DMS153 (cell line): ENCODE data around the gene LARP4.
A peak's percentile ranks its signal among the peaks of the same experiment; 100 is the strongest.
"Not testable (repeated sequence)": the region's sequence is repeated elsewhere in the genome, so short reads cannot be mapped to it uniquely, and the experiment has no call there.

Experiments used
- DNase-seq: peaks from one replicate; lab custom pipeline; 2025; lab: John Stamatoyannopoulos, UW

LARP4 gene

GRCh38 chr12:50483488-50483887 lies 82.8 kb downstream of the LARP4 start:
- no peak for DNase-seq

DNA sequence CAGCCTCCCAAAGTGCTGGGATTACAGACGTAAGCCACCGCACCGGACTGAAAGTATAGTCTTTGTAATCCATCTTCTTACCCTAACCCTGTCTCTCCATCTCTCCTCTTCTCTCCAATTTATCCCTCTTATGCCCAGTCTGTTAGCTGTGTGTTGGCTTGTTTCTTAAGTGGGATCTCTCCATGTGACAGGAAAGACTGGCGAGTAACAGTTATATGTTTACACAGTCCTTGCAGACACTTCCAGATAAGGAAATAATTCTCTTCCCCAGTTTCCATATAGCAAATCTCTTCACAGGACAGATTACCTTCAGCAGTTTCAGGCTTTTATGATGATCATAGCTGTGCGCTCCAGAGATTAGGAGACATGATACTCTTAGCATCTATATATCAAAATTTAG lies 88.1 kb downstream of the LARP4 start:
- no peak for DNase-seq

- not testable (repeated sequence) for DNase-seq
Measured at GRCh38 chr12:50498119-50498518, 97.4 kb downstream of the LARP4 start.

GRCh38 chr12:50504798-50505674 lies 104.4 kb downstream of the LARP4 start, which contains the start of gene DIP2B:
TSS of gene DIP2B (plus strand) at chr12:50504985. CDS start at chr12:50505141, 156 bp downstream.
- DNase-seq = peak; percentile 77

GRCh38 chr12:50505675-50506530 lies 105.2 kb downstream of the LARP4 start:
- DNase-seq = no peak

- no peak for DNase-seq
Measured at GRCh38 chr12:50506753-50507473, 106.2 kb downstream of the LARP4 start.

- DNase-seq = no peak
Measured at GRCh38 chr12:50507474-50507838, 106.8 kb downstream of the LARP4 start.

DNA sequence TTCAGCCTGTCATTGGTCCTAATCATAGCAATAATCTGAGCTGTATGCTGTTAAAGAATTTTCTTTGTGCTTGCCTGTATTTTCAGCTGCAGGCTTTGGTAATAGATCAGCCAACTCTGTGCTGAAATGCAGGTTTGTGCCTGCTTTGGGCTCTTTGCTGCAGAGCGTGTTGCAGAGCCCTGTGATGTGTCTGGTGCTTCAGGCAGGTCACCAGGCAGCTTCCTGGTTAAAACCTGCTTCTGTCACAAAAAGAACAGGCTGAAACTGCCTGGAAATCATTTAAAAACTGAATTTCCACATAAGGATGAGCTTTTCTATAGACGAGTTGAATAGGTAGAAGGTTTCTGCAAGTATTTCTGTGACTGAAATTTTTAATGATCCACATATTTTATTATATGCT lies 107.2 kb downstream of the LARP4 start:
- DNase-seq = no peak

DNA sequence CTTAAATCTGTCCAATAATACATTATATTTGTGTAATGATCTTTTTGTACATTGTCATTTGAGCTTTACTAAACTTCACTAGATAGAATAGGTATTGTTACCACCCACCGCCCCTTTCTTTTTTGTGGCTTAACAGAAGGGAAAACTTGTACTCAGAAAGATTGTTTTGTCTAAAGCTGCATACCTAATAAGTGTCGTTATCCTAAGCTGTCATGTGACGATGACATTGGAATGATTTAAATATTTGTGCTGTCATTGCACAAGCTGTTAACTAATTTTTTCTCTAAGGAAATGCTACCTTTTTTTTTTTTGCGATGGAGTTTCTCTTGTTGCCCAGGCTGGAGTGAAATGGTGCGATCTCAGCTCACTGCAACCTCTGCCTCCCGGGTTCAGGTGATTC lies 107.7 kb downstream of the LARP4 start:
- DNase-seq = no peak

DNA sequence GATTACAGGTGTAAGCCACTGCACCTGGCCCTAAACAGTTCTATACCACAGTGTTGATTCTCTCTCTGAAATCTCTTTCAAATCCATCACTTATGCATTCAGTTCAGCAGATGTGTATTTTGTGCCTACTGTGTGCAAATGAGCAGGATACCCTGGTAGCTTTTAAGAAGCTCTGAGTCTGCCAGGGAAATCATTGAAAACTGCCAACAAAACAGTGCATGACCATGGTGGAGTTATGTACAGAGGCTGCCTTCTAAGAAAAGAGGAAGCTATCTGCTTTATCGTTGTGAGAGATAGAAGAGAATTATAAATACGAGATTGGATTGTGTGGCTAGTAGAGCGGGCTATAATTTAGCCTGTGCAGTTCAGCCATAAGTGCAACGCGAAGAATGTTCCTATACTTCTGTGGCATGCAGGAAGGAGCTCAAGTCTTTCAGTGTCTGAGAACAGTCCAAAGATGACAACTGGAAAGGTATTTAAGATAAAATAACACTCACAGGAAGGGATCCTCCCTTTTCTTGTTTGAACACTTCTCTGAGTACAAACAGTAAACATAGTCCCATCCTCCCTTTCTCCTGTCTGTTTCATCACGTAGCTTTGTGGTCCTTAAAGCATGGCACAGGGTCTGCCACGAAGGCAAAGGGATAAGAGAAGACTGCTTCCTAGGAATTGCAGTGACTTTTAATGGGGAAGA lies 108.4 kb downstream of the LARP4 start:
- no peak for DNase-seq

GRCh38 chr12:50514526-50515276 lies 114.0 kb downstream of the LARP4 start:
- DNase-seq = no peak

DNA sequence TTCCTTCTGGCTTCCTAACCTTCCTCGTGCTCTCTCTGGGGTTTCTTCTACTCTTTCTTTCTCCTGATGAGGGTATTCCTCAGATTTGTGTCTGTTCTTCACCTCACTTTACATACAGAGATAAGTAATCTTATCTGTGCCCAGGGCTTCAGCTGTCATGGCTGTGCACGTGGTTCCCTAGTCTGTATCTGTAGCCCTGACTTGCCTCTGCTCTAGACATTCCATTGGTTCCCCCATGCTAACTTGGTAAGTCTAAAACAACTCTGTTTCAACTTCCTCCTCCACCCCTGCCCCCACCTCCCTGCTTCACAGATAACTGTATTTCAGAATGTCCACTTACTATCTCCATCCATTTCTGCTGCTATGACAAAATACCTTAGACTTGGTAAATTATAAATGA lies 114.9 kb downstream of the LARP4 start:
- no peak for DNase-seq

DNA sequence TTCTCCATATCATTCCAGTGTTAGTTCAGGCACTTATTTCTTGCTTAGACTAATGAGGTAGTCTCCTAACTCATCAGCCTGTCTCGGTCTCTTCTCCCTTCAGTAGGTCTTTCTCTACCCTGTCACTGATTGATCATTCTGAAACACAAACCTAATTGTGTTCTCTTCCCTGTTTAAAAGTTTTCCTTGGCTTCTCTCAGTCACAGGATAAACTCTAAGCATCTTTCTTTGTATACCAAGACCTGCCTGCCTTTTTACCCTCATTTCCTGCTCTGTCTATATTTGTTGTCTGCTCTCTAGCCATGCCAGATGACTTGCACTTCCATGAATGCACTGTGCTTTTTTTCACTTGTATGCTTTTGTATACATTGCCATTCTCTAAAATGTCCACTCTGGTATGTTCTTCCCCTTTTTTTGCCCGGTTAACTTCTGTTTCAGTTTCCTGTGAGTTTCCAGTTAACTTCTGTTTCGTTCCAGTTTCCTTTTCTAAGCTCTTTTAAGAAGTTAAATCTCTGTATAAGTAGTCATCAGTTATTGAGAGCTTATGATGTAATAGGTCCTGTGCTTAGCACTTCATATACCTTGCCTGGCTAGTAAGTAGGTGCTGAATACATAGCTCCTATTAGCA lies 116.8 kb downstream of the LARP4 start:
- DNase-seq = no peak

- no peak for DNase-seq
Measured at GRCh38 chr12:50518090-50518489, 117.4 kb downstream of the LARP4 start.

DNA sequence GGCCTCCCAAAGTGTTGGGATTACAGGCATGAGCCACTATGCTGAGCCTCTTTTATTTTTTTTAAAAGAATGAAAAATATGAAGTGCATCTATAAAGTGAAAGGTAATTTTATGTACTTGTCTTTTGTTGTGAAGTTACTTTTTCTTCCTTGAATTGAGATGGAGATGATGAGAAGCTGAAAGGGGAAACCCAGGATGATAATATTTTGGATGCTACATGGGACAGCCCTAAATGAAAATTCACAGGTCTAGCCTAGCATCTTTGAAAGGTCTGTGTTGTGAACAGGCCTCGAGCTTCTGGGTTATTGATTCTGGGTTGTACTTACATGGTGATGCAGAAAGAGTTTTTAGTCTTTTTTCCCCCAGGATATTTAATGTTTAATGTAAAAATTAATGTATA lies 118.7 kb downstream of the LARP4 start:
- DNase-seq = no peak

- no peak for DNase-seq
Measured at GRCh38 chr12:50520416-50521207, 119.9 kb downstream of the LARP4 start.

- DNase-seq = not testable (repeated sequence)
Measured at GRCh38 chr12:50521781-50522180, 121.1 kb downstream of the LARP4 start.

GRCh38 chr12:50523772-50524171 lies 123.1 kb downstream of the LARP4 start:
- DNase-seq = no peak

- DNase-seq = no peak
Measured at GRCh38 chr12:50524621-50525020, 123.9 kb downstream of the LARP4 start.

- no peak for DNase-seq
Measured at GRCh38 chr12:50525422-50525821, 124.7 kb downstream of the LARP4 start.
